BJ (cell line): ENCODE results near the gene DPPA3. TPM values are rescaled to one million over a fixed set of nuclear protein-coding genes. Genes with fewer than 3 reads are reported as not detected.
"Not testable (repeated sequence)": the region's sequence is repeated elsewhere in the genome, so short reads cannot be mapped to it uniquely, and the experiment has no call there.

Experiments
- CTCF ChIA-PET: fragments of 350-600 bp; formaldehyde crosslinking; extraction: SDS; loops from one replicate; lab custom pipeline; 2021; ENCODE audit warnings: antibody characterized with exemption, inconsistent platforms; lab: Yijun Ruan, JAX
- POLR2A ChIA-PET: fragments of 300-600 bp; sonication (Branson Sonifier 250); formaldehyde crosslinking; extraction: SDS; loops from one replicate; lab custom pipeline; 2021; ENCODE audit warnings: antibody characterized with exemption; lab: Charles Lee
- DNase-seq: peaks from one replicate; pipeline ENCODE4 v3.0.0-alpha.2; 2011; ENCODE audit warnings: low read depth
- H3K27me3 ChIP-seq: 2 replicates; pipeline ENCODE4 v1.6.0; 2011; ENCODE audit warnings: low read length; ENCODE audit not compliant: control insufficient read depth, insufficient read depth
- H3K36me3 ChIP-seq: 2 replicates; pipeline ENCODE4 v1.5.1; 2011; ENCODE audit warnings: low read length; ENCODE audit not compliant: control insufficient read depth, insufficient read depth
- H3K4me3 ChIP-seq: 2 replicates; pipeline ENCODE4 v1.5.1; 2011; ENCODE audit warnings: low read depth, mild to moderate bottlenecking, control low read depth, low read length
- polyA plus RNA-seq: library from polyadenylated mRNA; depleted of rRNA; stranded (reverse); fragments of >200 nt; gene quantifications from 2 replicates; pipeline ENCODE4 v1.2.3, GENCODE V29; 2011
- TF ChIP-seq, protein P1 (sequence below): IDR thresholded peaks from 2 replicates; pipeline ENCODE4 v1.5.1; 2011; ENCODE audit warnings: low read depth, mild to moderate bottlenecking, control low read depth, inconsistent platforms, low read length, moderate library complexity; ENCODE audit not compliant: insufficient read depth

The DPPA3 gene
- polyA plus RNA-seq, 1 experiment = not detected

DNA sequence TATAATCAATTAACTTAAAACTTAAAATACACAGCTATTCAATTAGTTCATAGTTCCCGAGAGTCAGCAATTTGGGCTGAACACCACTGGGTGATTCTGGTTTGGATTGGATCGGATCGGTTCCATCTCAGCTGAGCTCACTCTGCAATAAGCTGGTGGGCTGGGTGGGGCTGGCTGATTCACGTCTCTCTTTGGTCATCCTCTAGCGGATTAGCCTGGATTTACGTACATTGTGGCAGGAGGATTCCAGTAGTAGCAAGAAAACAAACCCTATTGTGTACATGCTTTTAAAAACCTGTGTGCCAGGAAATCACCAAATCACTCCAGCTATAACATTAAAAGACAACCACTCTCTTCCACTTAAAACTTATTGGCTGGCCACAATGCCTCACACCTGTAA, 39.1 kb downstream of the DPPA3 start:
- DNase-seq = no peak
- Histone ChIP-seq H3K36me3 (no peaks in the 10 kb centered on the region), H3K4me3 (no peak overlapping the region), H3K27me3 (no peaks in the 10 kb centered on the region)
- ChIA-PET POLR2A (no interaction called here), CTCF (no interaction called here)
- TF ChIP-seq, protein P1, sequence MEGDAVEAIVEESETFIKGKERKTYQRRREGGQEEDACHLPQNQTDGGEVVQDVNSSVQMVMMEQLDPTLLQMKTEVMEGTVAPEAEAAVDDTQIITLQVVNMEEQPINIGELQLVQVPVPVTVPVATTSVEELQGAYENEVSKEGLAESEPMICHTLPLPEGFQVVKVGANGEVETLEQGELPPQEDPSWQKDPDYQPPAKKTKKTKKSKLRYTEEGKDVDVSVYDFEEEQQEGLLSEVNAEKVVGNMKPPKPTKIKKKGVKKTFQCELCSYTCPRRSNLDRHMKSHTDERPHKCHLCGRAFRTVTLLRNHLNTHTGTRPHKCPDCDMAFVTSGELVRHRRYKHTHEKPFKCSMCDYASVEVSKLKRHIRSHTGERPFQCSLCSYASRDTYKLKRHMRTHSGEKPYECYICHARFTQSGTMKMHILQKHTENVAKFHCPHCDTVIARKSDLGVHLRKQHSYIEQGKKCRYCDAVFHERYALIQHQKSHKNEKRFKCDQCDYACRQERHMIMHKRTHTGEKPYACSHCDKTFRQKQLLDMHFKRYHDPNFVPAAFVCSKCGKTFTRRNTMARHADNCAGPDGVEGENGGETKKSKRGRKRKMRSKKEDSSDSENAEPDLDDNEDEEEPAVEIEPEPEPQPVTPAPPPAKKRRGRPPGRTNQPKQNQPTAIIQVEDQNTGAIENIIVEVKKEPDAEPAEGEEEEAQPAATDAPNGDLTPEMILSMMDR = no peak

DNA sequence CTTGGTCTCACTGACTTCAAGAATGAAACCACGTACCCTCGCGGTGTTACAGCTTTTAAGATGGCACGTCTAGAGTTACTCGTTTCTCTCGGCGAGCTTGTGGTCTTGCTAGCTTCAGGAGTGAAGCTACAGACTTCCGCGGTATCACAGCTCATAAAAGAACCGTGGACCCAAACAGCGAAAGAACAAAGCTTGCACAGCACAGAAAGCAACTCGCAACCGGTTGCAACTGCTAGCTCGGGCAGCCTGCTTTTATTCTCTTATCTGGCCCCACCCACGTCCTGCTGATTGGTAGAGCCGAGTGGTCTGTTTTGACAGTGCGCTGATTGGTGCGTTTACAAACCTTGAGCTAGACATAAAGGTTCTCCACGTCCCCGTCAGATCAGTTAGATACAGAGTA, 40.2 kb downstream of the DPPA3 start:
- POLR2A ChIA-PET = no interaction called here
- no peak for DNase-seq
- Histone ChIP-seq H3K36me3 (no peaks in the 10 kb centered on the region), H3K27me3 (no peaks in the 10 kb centered on the region), H3K4me3 (no peak overlapping the region)
- CTCF ChIA-PET = interaction anchor here (0.6 to 0.7 kb wide), 2 partner anchors 11 to 327 kb away, joined by 3 to 4 read pairs; no protein-coding TSS in a partner anchor
- TF ChIP-seq, protein P1 = no peak

DNA sequence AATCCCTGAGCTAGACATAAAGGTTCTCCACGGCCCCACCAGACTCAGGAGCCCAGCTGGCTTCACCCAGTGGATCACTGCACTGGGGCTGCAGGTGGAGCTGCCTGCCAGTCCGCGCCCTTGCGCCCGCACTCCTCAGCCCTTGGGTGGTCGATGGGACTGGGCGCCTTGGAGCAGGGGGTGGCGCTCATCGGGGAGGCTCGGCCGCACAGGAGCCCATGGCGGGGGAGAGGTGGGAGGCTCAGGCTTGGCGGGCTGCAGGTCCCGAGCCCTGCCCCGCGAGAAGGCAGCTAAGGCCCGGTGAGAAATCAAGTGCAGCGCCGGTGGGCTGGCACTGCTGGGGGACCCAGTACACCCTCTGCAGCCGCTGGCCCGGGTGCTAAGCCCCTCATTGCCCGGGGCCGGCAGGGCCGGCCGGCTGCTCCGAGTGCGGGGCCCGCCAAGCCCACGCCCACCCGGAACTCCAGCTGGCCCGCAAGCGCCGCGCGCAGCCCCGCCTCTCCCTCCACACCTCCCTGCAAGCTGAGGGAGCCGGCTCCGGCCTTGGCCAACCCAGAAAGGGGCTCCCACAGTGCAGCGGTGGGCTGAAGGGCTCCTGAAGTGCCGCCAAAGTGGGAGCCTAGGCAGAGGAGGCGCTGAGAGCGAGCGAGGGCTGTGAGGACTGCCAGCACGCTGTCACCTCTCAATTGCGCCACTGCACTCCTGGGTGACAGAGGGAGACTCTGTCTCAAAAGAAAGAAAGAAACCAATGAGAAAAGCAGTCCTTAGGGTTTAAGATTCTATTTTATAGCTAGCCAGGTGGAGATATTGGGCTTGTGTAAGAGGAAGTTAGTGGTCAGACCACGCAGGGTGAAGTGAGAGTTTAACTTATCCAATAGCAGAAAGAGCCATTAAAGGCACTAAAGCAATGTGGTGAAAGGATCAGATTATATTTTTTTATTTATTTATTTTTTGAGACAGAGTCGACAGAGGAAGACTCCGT, 41.0 kb downstream of the DPPA3 start:
- POLR2A ChIA-PET, H3K36me3 ChIP-seq: not testable (repeated sequence)
- CTCF ChIA-PET = interaction anchor here (0.6 to 0.7 kb wide), 2 partner anchors 10 to 326 kb away, joined by 3 to 4 read pairs; no protein-coding TSS in a partner anchor

DNA sequence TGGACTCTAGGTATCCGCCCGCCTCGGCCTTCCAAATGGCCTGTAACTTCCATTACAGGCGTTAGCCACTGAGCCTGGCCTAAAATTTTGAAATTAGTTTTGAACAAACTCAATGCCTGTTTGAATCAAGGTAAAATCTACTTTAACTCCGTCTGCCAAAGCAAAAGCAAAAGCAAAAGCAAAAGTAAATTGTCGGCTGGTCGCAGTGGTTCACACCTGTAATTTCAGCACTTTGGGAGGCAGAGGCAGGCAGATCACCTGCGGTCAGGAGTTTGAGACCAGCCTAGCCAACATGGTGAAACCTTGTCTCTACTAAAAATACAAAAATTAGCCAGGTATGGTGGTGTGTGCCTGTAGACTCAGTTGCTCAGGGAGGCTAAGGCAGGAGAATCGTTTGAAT, 44.4 kb downstream of the DPPA3 start:
- CTCF ChIA-PET, DNase-seq, H3K27me3 ChIP-seq, H3K4me3 ChIP-seq, POLR2A ChIA-PET, H3K36me3 ChIP-seq: not testable (repeated sequence)

More for the DNA sequence above, 41.0 kb downstream of the DPPA3 start:
- not testable (repeated sequence) for H3K4me3 ChIP-seq, DNase-seq, H3K27me3 ChIP-seq

DNA sequence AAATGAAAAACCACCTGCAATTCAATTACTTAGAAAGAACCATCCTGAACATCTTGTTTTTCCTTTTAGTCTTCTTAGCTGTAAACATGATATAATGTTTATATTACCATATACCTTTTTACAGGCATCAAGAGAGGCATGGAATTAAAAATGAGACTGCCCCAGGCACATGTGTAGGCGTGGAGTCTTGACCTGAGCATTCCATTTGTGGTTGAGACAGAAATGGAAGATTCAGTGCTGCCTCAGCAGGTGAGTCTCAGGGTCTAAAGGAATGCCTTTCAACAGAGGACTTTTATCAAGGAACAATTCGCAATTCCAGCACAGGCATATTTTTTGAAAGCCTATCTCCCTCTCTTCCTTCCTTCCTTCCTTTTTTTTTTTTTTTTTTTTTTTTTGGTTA, 45.8 kb downstream of the DPPA3 start:
- CTCF ChIA-PET = no interaction called here

DNA sequence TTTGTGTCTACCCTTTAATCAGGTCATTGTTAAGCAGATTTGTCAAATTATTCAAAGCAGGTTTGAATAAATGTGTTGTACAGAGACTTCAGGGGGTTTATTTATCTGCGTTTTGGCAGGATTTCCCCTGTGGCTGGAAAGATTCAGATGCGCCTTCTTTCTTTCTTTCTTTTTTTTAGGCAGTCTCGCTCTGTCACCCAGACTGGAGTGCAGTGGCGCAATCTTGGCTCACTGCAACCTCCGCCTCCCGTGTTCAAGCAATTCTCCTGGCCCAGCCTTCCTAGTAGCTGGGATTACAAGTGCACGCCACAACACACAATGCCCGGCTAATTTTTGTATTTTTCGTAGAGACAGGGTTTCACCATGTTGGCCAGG, 47.5 kb downstream of the DPPA3 start:
- CTCF ChIA-PET = no interaction called here
- Histone ChIP-seq H3K4me3 (no peak overlapping the region), H3K36me3 (no peaks in the 10 kb centered on the region), H3K27me3 (no peaks in the 10 kb centered on the region)
- POLR2A ChIA-PET = no interaction called here
- TF ChIP-seq, protein P1 = no peak
- no peak for DNase-seq

More for the DNA sequence above, 45.8 kb downstream of the DPPA3 start:
- Histone ChIP-seq H3K4me3 (no peak overlapping the region), H3K27me3 (no peaks in the 10 kb centered on the region), H3K36me3 (no peaks in the 10 kb centered on the region)
- DNase-seq = no peak
- POLR2A ChIA-PET = no interaction called here
- TF ChIP-seq, protein P1 = no peak
